HEK293T (cell line): ENCODE data around the gene DNASE1L2.

Experiments used
- ARNT ChIP-seq: fragments of 450-650 bp; IDR thresholded peaks from 2 replicates; pipeline ENCODE4 v1.6.1; 2017; ENCODE audit warnings: mild to moderate bottlenecking
- ELF4 ChIP-seq: fragments of 450-650 bp; IDR thresholded peaks from 2 replicates; pipeline ENCODE4 v1.6.1; 2017; ENCODE audit warnings: antibody characterized with exemption
- FOXA1 ChIP-seq: fragments of 450-650 bp; IDR thresholded peaks from 2 replicates; pipeline ENCODE4 v1.6.1; 2016; ENCODE audit warnings: mild to moderate bottlenecking
- FOXM1 ChIP-seq: fragments of 450-650 bp; IDR thresholded peaks from 2 replicates; pipeline ENCODE4 v1.6.1; 2017; ENCODE audit warnings: mild to moderate bottlenecking, borderline replicate concordance
- LEF1 ChIP-seq: fragments of 450-650 bp; IDR thresholded peaks from 2 replicates; pipeline ENCODE4 v1.6.1; 2017; ENCODE audit warnings: mild to moderate bottlenecking, borderline replicate concordance
- SP1 ChIP-seq: fragments of 450-650 bp; IDR thresholded peaks from 2 replicates; pipeline ENCODE4 v1.6.1; 2017
- SUZ12 ChIP-seq: fragments of 450-650 bp; IDR thresholded peaks from 2 replicates; pipeline ENCODE4 v1.6.1; 2016; ENCODE audit warnings: mild to moderate bottlenecking
- TARDBP ChIP-seq: fragments of 450-650 bp; IDR thresholded peaks from 2 replicates; pipeline ENCODE4 v1.6.1; 2016
- ZNF384 ChIP-seq: fragments of 450-650 bp; IDR thresholded peaks from 2 replicates; pipeline ENCODE4 v1.6.1; 2016

DNA sequence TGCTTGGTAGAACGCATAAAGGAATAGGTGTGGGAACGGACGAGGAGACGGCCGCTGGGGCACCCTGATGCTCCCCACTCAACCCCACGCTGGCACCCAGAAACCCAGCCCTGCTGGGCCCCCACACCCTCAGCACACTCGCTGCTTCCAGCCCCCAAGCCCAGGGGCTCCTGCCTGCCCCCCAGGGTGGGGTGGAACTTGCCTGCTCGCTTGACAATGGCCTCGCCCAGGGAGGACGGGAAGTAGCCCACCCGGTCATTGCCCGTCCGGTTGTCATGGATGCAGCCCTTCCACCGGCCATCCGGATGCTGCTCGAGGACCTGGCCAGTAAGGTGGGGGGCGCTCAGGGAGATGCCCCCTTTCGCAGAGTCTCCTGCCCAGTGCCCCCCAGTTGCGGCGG is 49.7 kb upstream of the DNASE1L2 start:
- TF ChIP-seq SUZ12 (no peak), FOXA1 (no peak), SP1 (no peak), TARDBP (no peak), ZNF384 (no peak), LEF1 (no peak), FOXM1 (no peak), ELF4 (no peak), ARNT (no peak)
